GM18868 (cell line): Measurements from ENCODE around the gene HSPB6.
"Not testable (repeated sequence)": the region's sequence is repeated elsewhere in the genome, so short reads cannot be mapped to it uniquely, and the experiment has no call there.

Experiments used
- ATAC-seq: cut with Tn5 transposase; IDR thresholded peaks from one replicate; pipeline ENCODE4 v1.9.1; 2021; ENCODE audit warnings: mild to moderate bottlenecking, moderate library complexity; ENCODE audit not compliant: unreplicated experiment

Gene HSPB6

DNA sequence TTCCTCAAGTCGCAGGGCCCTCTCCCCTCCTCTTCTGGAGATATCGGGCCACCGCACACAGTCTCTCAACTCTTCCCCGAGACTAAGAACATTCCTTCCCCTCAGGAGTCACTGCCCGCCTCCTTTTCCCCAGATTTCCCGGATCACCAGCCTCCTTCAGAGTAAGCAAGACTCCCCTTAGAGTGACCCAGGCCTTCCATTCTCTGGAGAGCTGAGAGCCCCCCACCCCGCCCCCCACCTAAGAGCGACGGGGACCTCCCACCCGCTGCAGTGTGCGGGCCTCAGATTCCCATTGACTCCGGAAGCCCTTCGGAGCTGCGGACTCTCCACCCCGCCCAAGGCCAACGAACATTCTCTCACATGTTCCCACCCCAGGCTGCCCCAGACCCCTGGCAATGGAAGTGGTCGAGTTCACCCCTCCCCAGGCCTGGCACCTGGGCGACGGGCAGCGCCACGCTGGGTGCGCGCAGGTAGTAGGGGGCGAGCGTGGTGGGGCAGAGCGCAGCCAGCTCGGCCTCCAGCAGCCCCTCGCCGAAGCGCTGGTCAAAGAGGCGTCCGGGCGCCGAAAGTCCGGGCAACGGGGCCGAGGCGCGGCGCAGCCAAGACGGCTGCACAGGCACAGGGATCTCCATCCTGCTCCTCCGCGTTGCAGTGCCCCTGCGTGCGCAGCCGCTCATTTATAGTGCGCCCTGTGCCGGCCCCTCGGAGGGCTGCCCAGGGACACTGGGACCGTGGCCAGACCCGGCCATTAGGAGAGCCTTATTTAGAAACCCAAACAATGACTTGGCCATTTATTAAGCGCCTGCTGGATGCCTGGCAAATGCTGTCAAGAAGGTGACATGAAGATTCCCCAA is at the start of gene HSPB6:
Gene HSPB6 (minus strand): TSS at position 653 of the 854 bp plus-strand sequence. CDS start 21 bp downstream, at position 632.
- ATAC-seq, result no peak

GRCh38 chr19:35806597-35806996 is 49.8 kb upstream of the HSPB6 start:
- no peak for ATAC-seq

- ATAC-seq, result no peak
These were observed 48.8 kb upstream of the HSPB6 start for GRCh38 chr19:35805526-35806102.

DNA sequence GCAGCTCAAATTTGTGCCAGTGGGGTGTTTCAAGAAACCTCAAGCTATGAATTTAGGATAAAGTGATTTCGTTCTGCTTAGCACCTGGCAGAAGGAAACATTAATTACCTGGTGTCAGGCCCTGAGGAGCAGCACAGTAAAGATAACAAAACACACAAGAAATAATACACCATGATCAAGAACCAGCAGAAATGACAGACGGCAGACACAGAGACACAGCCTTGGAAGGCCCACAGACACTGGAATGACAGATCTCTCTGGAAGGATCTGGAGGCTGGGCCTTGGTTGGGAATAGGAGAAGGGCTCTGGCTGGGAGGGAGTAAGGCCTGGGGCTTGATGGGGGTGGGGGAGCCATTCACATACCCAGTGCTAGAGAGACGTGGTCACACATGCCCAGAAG is 45.0 kb upstream of the HSPB6 start:
- ATAC-seq, result no peak

GRCh38 chr19:35797663-35798062 is 40.8 kb upstream of the HSPB6 start:
- ATAC-seq, result no peak

- ATAC-seq, result no peak
These were observed 40.1 kb upstream of the HSPB6 start for GRCh38 chr19:35796645-35797542.

DNA sequence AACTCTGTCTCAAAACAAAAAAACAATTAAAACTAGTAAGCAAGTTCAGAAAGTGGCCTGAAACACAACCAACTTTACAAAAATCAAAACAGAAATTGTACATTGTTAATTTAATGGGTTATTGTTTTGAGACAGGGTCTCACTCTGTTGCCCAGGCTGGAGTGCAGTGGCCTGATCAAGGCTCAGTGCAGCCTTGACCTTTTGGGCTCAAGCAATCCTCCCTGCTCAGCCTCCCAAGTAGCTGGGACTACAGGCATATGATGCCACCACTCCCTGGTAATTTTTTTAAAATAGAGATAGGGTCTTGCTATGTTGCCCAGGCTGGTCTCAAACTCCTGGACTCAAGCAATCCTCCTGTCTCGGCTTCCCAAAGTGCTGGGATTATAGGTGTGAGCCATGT is 38.7 kb upstream of the HSPB6 start:
- ATAC-seq, result not testable (repeated sequence)

- ATAC-seq, result no peak
These were observed 36.7 kb upstream of the HSPB6 start for GRCh38 chr19:35793381-35794165.

DNA sequence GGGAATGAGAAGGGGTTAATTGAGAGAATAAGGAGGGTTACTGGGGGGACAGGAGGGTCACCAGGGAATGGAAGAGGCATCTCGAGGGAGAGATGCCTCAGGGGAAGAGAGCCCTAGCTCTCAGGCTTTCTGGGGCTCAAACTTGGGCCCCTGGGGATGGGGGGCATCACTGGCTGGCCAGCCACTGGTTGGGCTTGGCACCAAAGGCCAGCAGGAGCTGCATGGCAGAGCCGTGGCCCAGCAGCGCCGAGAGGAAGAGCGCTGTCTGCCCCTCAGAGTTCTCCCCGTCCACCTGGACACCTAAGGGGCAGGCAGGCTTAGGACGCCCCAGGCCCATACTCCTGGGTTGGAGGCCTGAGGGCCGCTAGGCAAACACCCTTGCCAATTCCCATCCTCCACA is 36.1 kb upstream of the HSPB6 start:
- ATAC-seq, result no peak

DNA sequence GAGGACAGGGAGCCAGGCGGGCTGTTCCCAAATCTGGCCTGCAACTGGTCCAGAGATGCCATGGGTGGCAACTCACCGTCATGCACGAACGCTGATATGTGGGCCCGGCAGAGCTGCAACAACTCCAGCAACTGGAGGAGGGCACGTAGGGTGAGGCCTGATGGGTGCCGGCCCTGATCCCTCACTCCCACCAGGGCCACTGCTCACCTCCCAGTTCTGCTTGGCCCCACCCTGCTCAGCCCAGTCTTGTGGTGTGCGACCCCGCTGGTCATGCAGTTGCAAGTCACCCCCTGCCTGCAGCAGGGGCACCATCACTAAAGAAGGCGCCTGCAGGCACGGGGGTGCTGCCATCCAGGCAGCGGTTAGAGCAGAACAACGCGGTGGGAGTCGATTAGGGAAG is 35.5 kb upstream of the HSPB6 start:
- no peak for ATAC-seq

DNA sequence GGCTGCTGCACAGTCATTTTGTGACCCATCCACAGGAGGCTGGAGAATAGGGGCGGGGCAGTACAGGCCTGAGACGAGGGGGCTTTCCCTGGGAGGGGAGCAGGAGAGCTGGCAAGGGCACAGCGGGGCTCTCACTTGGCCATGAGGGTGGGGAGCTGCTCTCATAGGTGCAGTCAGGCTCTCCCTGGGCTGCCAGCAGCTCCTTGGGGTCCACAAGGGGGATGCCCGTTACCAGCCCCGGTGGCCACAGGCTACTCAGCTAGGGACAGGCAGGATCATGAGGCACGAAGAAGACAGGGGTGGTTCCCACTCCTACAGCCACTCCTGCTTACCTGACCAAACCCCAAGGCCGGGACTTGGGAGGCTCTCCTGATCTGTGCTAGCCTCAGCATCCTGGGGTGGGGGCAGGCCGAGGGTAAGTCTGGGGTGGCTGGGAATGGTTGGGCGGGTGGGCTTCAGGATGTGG is 35.0 kb upstream of the HSPB6 start:
- no peak for ATAC-seq

GRCh38 chr19:35790981-35791813 is 34.4 kb upstream of the HSPB6 start:
- no peak for ATAC-seq

- no peak for ATAC-seq
These were observed 33.4 kb upstream of the HSPB6 start for GRCh38 chr19:35789978-35790944.

- ATAC-seq, result no peak
These were observed 32.6 kb upstream of the HSPB6 start for GRCh38 chr19:35789195-35789977.

DNA sequence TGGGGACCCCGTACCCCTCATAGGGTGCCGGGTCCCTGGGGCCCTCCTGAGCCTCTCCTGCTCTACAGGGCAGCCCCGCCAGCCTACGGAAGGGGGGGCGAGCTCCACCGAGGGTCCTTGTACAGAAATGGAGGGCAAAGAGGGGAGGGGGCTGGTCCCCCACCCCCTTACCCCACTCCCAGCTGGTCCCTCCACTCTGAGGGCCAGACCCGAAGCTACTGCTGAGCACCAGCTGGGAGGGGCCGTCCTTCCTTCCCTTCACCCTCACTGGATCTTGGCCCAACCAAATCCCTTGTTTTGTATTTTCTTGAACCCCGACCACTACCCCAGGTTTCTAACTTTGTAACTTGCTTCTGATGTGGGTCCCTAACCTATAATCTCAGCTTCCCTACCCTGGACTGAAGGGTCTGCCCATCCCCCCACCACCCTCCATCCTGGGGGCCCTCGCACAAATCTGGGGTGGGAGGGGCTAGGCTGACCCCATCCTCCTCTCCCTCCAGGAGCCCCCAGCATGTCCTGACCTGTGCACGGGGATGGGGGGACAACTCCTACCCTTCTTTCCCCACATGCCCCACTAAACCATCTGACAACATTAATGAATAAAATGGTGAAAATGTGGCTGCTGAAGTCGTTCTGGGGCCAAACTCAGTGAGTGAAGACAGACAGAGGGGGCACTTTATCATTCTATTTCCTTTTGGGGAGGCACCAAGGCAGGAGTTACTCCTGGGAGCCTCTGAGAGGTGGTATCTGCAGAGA is 31.6 kb upstream of the HSPB6 start:
- no peak for ATAC-seq

DNA sequence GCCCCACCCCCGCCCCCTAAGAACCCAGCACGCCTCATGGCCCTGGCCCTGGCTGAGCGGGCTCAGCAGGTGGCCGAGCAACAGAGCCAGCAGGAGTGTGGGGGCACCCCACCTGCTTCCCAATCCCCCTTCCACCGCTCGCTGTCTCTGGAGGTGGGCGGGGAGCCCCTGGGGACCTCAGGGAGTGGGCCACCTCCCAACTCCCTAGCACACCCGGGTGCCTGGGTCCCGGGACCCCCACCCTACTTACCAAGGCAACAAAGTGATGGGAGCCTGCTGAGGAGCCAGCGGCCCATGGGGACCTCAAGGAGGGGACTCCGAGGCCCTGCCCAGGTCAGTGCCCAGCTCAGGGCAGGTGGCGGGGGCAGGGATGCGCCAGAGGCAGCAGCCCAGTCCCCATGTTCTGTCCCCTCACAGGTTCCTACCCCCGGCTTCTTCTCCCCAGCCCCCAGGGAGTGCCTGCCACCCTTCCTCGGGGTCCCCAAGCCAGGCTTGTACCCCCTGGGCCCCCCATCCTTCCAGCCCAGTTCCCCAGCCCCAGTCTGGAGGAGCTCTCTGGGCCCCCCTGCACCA is 30.5 kb upstream of the HSPB6 start:
- ATAC-seq, result no peak
